Karpas-422 (cell line): ENCODE measurements around the gene GNPNAT1. TPM values are rescaled to one million over a fixed set of nuclear protein-coding genes. Genes with fewer than 3 reads are reported as not detected.

Source experiments
- DNase-seq: peaks from one replicate; pipeline ENCODE4 v3.0.0-alpha.2; 2015
- H2AFZ ChIP-seq: fragments of 200-600 bp; sonication (generic); 2 replicates; pipeline ENCODE4 v1.6.1; 2014; ENCODE audit warnings: antibody characterized with exemption, low read length, mixed read lengths
- H3K27ac ChIP-seq: fragments of 200-600 bp; sonication (generic); 2 replicates; pipeline ENCODE4 v1.5.1; 2014; ENCODE audit warnings: mild to moderate bottlenecking, low read length, moderate library complexity
- H3K27me3 ChIP-seq: fragments of 200-600 bp; sonication (generic); 2 replicates; pipeline ENCODE4 v1.6.1; 2014; ENCODE audit warnings: low read length, mixed read lengths
- H3K36me3 ChIP-seq: fragments of 200-600 bp; sonication (generic); 2 replicates; pipeline ENCODE4 v1.6.1; 2014; ENCODE audit warnings: low read length, mixed read lengths; ENCODE audit not compliant: insufficient read depth
- H3K4me1 ChIP-seq: fragments of 200-600 bp; sonication (generic); 2 replicates; pipeline ENCODE4 v1.6.1; 2014; ENCODE audit warnings: mild to moderate bottlenecking, low read length, mixed read lengths
- H3K4me2 ChIP-seq: fragments of 200-600 bp; sonication (generic); 2 replicates; pipeline ENCODE4 v1.6.1; 2014; ENCODE audit warnings: low read length, low read depth, mild to moderate bottlenecking; ENCODE audit not compliant: poor library complexity, severe bottlenecking
- H3K4me3 ChIP-seq: fragments of 200-600 bp; sonication (generic); 2 replicates; pipeline ENCODE4 v1.5.1; 2014; ENCODE audit warnings: mild to moderate bottlenecking, antibody characterized with exemption, low read length, mixed read lengths
- H3K79me2 ChIP-seq: fragments of 200-600 bp; sonication (generic); 2 replicates; pipeline ENCODE4 v1.6.1; 2014; ENCODE audit warnings: mild to moderate bottlenecking, low read length, mixed read lengths
- H3K9ac ChIP-seq: fragments of 200-600 bp; sonication (generic); 2 replicates; pipeline ENCODE4 v1.6.0; 2014; ENCODE audit warnings: low read length
- H3K9me2 ChIP-seq: fragments of 200-600 bp; sonication (generic), shearing (Covaris generic); replicated peaks from 2 replicates; pipeline ENCODE4 v1.6.0; 2014; ENCODE audit warnings: mild to moderate bottlenecking, low read length, moderate library complexity; ENCODE audit not compliant: insufficient read depth
- H3K9me3 ChIP-seq: fragments of 300-700, 200-600 bp; sonication (generic); 2 replicates; pipeline ENCODE4 v1.6.1; 2014; ENCODE audit warnings: low read length, mixed read lengths
- H4K20me1 ChIP-seq: fragments of 200-600 bp; sonication (generic); 2 replicates; pipeline ENCODE4 v1.6.1; 2014; ENCODE audit warnings: mild to moderate bottlenecking, antibody characterized with exemption, low read length, low read depth; ENCODE audit not compliant: insufficient read depth
- total RNA-seq: library from RNA; depleted of rRNA; stranded (reverse); fragments of >200 nt; shearing (Covaris generic); gene quantifications from 2 replicates; pipeline ENCODE4 v1.2.3, GENCODE V29; 2014; ENCODE audit warnings: low replicate concordance; rRNA removed

The GNPNAT1 gene
- 14.4 and 30.7 TPM in 2 replicates for total RNA-seq

GRCh38 chr14:52791223-52792096 is at the start of gene GNPNAT1:
TSS of gene GNPNAT1 (minus strand) at chr14:52791607. CDS start at chr14:52784650, 6,957 bp downstream.
- H3K27me3 ChIP-seq: no peaks in the 10 kb centered on the region
- no peaks in the 10 kb centered on the region for H3K9me3 ChIP-seq
- peaks cover 26% of the 10 kb centered on the region for H3K4me1 ChIP-seq
- peak within 1 kb of the TSS; percentile 87 for H3K4me2 ChIP-seq
- H4K20me1 ChIP-seq: no peaks in the 10 kb centered on the region
- H3K79me2 ChIP-seq: peaks cover 47% of the 10 kb centered on the region
- peak within 1 kb of the TSS; percentile 50; the same call in 1 of the 2 replicates for H2AFZ ChIP-seq
- H3K9ac ChIP-seq: peak within 1 kb of the TSS; percentile 84
- H3K4me3 ChIP-seq: peak within 1 kb of the TSS; percentile 80
- peaks cover 4% of the 10 kb centered on the region; the same call in 1 of the 2 replicates for H3K36me3 ChIP-seq
- H3K9me2 ChIP-seq: no peaks in the 10 kb centered on the region
- 0 out of 2 replicates have a peak within 1 kb of the TSS, but pooled peaks have one; percentile 10 for H3K27ac ChIP-seq
- peak; percentile 97 for DNase-seq

GRCh38 chr14:52840877-52841276 is 49.5 kb upstream of the GNPNAT1 start:
- Histone ChIP-seq H3K4me1 (no peaks in the 10 kb centered on the region), H3K9me3 (no peaks in the 10 kb centered on the region), H3K27ac (no peak overlapping the region), H3K9ac (no peak overlapping the region), H3K79me2 (no peaks in the 10 kb centered on the region), H4K20me1 (no peaks in the 10 kb centered on the region), H3K4me2 (no peak overlapping the region), H2AFZ (no peak overlapping the region), H3K4me3 (no peak overlapping the region), H3K36me3 (no peaks in the 10 kb centered on the region), H3K9me2 (no peaks in the 10 kb centered on the region), H3K27me3 (no peaks in the 10 kb centered on the region)
- DNase-seq: no peak

GRCh38 chr14:52837451-52837850 is 46.0 kb upstream of the GNPNAT1 start:
- no peaks in the 10 kb centered on the region for H3K4me1 ChIP-seq
- H3K9ac ChIP-seq: no peak overlapping the region
- no peak overlapping the region for H3K27ac ChIP-seq
- H3K9me3 ChIP-seq: no peaks in the 10 kb centered on the region
- no peak overlapping the region for H3K4me2 ChIP-seq
- H3K27me3 ChIP-seq: no peaks in the 10 kb centered on the region
- no peak overlapping the region for H2AFZ ChIP-seq
- H4K20me1 ChIP-seq: no peaks in the 10 kb centered on the region
- H3K79me2 ChIP-seq: no peaks in the 10 kb centered on the region
- H3K36me3 ChIP-seq: no peaks in the 10 kb centered on the region
- H3K4me3 ChIP-seq: no peak overlapping the region
- no peaks in the 10 kb centered on the region for H3K9me2 ChIP-seq
- DNase-seq: no peak

- no peak overlapping the region for H3K4me2 ChIP-seq
- H3K36me3 ChIP-seq: no peaks in the 10 kb centered on the region
- no peaks in the 10 kb centered on the region for H3K79me2 ChIP-seq
- DNase-seq: peak; percentile 26
- H2AFZ ChIP-seq: no peak overlapping the region
- H3K27me3 ChIP-seq: no peaks in the 10 kb centered on the region
- no peak overlapping the region for H3K27ac ChIP-seq
- H3K4me3 ChIP-seq: no peak overlapping the region
- no peaks in the 10 kb centered on the region for H4K20me1 ChIP-seq
- H3K9ac ChIP-seq: no peak overlapping the region
- H3K4me1 ChIP-seq: no peaks in the 10 kb centered on the region
- H3K9me2 ChIP-seq: no peaks in the 10 kb centered on the region
- H3K9me3 ChIP-seq: no peaks in the 10 kb centered on the region
Observed at GRCh38 chr14:52836063-52836462, 44.7 kb upstream of the GNPNAT1 start.

GRCh38 chr14:52835122-52835903 is 43.9 kb upstream of the GNPNAT1 start:
- Histone ChIP-seq H3K4me1 (no peaks in the 10 kb centered on the region), H2AFZ (no peak overlapping the region), H4K20me1 (no peaks in the 10 kb centered on the region), H3K27me3 (no peaks in the 10 kb centered on the region), H3K27ac (no peak overlapping the region), H3K36me3 (no peaks in the 10 kb centered on the region), H3K79me2 (no peaks in the 10 kb centered on the region), H3K9me2 (no peaks in the 10 kb centered on the region), H3K9me3 (no peaks in the 10 kb centered on the region), H3K9ac (no peak overlapping the region), H3K4me2 (no peak overlapping the region), H3K4me3 (no peak overlapping the region)
- DNase-seq: no peak

- no peaks in the 10 kb centered on the region for H4K20me1 ChIP-seq
- H3K9ac ChIP-seq: no peak overlapping the region
- H2AFZ ChIP-seq: no peak overlapping the region
- no peaks in the 10 kb centered on the region for H3K27me3 ChIP-seq
- no peaks in the 10 kb centered on the region for H3K36me3 ChIP-seq
- H3K27ac ChIP-seq: no peak overlapping the region
- no peak overlapping the region for H3K4me3 ChIP-seq
- no peaks in the 10 kb centered on the region for H3K79me2 ChIP-seq
- no peaks in the 10 kb centered on the region for H3K9me2 ChIP-seq
- no peaks in the 10 kb centered on the region for H3K9me3 ChIP-seq
- no peak overlapping the region for H3K4me2 ChIP-seq
- DNase-seq: no peak
- no peaks in the 10 kb centered on the region for H3K4me1 ChIP-seq
Observed at GRCh38 chr14:52834440-52834842, 43.0 kb upstream of the GNPNAT1 start.

- Histone ChIP-seq H3K9ac (no peak overlapping the region), H3K9me3 (no peaks in the 10 kb centered on the region), H3K27ac (no peak overlapping the region), H2AFZ (no peak overlapping the region), H3K9me2 (no peaks in the 10 kb centered on the region), H3K4me3 (no peak overlapping the region), H4K20me1 (no peaks in the 10 kb centered on the region), H3K27me3 (no peaks in the 10 kb centered on the region), H3K36me3 (no peaks in the 10 kb centered on the region), H3K79me2 (no peaks in the 10 kb centered on the region), H3K4me2 (no peak overlapping the region), H3K4me1 (no peaks in the 10 kb centered on the region)
- DNase-seq: no peak
Observed at GRCh38 chr14:52833891-52834290, 42.5 kb upstream of the GNPNAT1 start.

GRCh38 chr14:52829527-52830185 is 38.2 kb upstream of the GNPNAT1 start:
- H2AFZ ChIP-seq: no peak overlapping the region
- no peaks in the 10 kb centered on the region for H4K20me1 ChIP-seq
- H3K9ac ChIP-seq: no peak overlapping the region
- no peak overlapping the region for H3K4me2 ChIP-seq
- no peak overlapping the region for H3K27ac ChIP-seq
- no peak overlapping the region for H3K4me3 ChIP-seq
- H3K9me2 ChIP-seq: no peaks in the 10 kb centered on the region
- H3K79me2 ChIP-seq: no peaks in the 10 kb centered on the region
- H3K9me3 ChIP-seq: no peaks in the 10 kb centered on the region
- no peaks in the 10 kb centered on the region for H3K27me3 ChIP-seq
- no peaks in the 10 kb centered on the region for H3K4me1 ChIP-seq
- DNase-seq: no peak
- H3K36me3 ChIP-seq: no peaks in the 10 kb centered on the region
